NOMO-1 (cell line): Measurements from ENCODE around the gene SURF1.
"Not testable (repeated sequence)": the region's sequence is repeated elsewhere in the genome, so short reads cannot be mapped to it uniquely, and the experiment has no call there.

Experiments
- DNase-seq, 2 experiments: peaks; one replicate each; lab custom pipeline; 2025; ENCODE audit not compliant: unreplicated experiment in 2 of 2; lab: John Stamatoyannopoulos, UW

The SURF1 gene

DNA sequence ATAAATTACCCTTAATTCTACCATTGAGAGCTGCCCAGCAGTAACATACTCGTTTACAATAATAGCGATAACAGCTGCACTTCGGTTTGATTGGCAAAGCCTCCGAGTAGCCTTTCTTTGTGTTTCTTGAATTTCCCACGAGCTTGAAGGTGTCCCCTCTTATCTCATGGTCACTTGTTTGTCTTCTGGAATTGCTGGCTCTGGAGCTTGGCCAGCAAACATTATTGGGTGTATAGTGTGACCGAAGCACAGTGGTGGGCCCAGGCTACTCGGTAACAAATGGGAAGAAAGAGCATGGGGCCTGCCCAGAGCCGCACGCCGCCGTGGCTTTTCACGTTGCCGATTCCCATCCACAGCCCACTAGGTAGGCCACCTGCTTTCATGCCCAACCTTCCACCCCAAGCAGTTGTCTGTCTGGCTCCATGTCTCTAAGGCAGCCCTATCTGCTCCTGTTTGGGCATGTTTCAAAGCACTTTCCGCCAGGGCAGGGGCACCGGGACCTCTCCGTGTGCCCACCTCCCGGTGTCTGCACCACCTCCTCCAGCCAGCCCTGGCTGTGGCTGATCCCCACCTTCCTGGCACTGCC is 28.5 kb upstream of the SURF1 start:
- DNase-seq, result no peak

DNA sequence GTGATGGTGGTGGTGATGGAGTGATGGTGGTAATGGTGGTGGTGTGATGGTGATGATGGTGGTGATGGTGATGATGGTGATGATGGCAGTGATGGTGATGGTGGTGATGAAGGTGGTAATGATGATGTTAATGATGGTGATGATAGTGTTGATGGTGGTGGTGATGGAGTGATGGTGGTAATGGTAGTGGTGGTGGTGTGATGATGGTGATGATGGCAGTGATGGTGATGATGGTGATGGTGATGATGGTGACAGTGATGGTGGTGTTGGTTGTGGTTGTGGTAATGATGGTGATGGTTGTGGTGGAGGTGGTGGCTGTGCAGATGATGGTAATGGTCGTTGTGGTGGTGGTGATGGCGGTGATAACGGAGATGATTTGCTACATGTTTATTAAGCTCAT is 27.2 kb upstream of the SURF1 start:
- DNase-seq, result no peak

DNA sequence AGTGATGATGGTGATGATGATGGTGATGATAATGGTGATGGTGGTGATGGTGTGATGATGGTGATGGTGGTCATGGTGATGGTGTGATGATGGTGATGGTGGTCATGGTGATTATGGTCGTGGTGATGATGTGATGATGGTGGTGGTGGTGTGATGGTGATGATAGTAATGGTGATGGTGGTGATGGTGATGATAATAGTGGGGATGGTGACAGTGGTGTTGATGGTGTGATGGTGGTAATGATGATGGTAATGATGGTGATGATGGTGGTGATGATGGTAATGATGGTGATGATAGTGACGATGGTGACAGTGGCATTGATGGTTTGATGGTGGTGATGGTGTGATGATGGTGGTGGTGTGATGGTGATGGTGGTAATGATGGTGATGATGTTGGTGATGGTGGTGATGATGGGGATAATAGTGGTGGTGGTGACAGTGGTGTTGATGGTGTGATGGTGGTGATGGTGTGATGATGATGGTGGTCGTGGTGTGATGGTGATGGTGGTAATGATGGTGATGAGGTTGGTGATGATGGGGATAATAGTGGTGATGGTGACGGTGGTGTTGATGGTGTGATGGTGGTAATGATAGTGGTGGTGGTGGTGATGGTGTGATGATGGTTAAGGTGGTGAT is 26.3 kb upstream of the SURF1 start:
- no peak for DNase-seq

DNA sequence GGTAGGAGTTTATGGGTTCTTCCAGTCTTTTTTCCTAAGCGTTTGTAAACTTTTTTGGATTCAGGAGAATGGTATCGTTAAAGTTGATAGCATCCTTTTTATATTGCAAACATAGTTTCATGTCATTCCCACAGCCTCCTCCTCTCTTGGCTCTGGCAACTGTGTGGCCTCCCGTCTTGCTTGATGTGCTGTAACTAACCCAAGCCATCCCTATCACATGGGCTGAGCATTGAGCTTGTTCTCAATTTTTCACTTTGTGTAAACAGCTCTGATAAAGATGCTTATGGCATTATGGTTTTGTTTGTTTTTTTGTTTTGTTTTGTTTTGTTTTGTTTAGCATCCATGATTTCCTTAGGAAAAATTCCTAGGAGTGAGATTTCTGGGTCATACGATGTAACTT is 24.4 kb upstream of the SURF1 start:
- no peak for DNase-seq

DNA sequence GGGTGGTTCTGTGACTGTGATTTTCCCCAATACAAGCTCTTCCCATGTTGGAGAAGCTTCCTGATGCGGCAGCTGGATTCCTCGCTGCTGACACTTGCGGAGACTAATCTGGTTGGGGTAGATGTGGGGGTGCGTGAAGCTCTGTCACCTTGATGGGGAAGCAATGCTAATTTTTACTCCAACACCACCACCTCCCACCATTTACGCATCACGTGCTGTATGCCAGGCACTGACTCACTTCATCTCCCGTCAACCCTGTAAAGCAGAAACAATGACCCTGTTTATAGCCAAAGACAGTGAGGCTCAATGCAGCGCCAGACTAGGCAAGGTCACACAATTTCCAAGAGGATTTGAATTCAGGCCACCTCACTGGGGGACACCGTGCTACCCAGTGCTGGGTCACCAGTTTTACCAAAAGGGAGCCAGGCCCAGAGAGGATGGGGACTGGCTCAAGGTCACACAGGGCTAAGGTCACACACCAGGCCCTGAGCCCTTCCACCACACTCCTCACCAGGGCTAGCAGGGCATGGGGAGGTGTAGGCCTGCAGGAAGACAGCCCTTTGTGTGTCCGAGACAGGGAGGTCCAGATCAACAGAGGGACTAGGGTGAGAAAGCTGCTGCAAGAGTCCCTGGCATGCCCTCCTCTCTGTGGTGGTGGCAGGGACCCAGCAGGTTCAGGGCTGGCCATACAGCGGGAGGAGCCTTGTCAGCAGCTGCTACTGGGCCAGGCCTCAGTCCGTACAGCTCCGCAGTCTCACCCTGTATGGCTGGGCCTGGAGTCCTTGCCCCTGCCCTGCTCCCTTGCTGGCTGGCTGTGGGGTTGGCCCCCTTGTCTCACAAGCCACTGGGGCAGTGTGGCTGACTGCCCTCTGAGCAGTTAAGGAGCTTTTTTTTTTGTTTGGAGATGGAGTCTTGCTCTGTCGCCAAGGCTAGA is 23.1 kb upstream of the SURF1 start:
- no peak for DNase-seq

DNA sequence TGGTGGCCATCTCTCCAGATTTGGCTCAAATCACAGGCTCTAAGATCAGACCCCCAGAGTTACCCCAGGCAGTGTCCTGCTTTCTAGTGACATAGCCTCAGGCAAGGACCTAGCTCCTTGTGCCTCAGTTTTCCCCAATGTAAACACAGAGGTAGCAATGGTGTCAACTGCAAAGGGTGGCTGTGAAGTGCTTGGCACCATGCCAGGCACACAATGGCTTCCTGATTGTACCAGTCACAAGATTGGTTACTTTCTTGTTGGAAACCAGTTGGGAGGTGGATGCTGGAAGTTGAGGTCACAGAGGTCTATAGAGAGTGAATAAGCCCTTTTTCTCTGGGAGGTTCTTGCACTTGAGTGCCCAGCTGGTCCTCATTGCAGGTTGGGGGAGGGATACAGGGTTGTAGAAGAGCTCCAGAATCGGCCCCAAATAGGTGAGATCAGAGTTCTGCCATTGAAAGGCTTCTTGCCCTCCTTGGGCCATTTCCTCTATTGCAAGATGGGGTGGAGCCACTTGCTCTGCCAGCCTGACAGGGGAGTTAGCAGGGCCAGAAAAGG is 22.2 kb upstream of the SURF1 start:
- DNase-seq, result no peak

DNA sequence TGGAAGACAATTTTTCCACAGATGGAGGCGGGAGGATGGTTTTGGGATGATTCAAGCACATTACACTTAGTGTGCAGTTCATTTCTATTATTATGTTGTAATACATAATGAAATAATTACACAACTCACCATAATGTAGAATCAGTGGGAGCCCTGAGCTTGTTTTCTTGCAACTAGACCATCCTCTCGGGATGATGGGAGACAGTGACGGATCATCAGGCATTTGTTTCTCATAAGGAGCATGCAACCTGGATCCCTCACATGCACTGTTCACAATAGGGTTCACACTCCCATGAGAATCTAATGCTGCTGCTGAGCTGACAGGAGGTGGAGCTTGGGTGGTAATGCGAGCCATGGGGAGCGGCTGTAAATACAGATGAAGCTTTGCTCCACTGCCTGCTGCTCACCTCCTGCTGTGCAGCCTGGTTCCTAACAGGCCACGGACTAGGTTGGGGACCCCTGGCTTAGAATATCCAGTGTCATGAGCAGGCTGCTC is 21.5 kb upstream of the SURF1 start:
- DNase-seq, result no peak

DNA sequence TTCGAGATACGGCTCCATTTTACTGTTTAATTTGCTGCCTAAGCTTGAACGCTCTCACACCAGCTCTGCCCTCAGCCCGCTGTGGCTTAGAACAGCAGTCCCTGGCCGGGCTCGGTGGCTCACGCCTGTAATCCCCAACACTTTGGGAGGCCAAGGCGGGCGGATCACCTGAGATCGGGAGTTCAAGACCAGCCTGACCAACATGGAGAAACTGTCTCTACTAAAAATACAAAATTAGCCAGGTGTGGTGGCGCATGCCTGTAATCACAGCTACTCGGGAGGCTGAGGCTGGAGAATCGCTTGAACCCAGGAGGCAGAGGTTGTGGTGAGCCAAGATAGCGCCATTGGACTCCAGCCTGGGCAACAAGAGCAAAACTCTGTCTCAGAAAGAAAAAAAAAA is 21.0 kb upstream of the SURF1 start:
- not testable (repeated sequence) for DNase-seq

DNA sequence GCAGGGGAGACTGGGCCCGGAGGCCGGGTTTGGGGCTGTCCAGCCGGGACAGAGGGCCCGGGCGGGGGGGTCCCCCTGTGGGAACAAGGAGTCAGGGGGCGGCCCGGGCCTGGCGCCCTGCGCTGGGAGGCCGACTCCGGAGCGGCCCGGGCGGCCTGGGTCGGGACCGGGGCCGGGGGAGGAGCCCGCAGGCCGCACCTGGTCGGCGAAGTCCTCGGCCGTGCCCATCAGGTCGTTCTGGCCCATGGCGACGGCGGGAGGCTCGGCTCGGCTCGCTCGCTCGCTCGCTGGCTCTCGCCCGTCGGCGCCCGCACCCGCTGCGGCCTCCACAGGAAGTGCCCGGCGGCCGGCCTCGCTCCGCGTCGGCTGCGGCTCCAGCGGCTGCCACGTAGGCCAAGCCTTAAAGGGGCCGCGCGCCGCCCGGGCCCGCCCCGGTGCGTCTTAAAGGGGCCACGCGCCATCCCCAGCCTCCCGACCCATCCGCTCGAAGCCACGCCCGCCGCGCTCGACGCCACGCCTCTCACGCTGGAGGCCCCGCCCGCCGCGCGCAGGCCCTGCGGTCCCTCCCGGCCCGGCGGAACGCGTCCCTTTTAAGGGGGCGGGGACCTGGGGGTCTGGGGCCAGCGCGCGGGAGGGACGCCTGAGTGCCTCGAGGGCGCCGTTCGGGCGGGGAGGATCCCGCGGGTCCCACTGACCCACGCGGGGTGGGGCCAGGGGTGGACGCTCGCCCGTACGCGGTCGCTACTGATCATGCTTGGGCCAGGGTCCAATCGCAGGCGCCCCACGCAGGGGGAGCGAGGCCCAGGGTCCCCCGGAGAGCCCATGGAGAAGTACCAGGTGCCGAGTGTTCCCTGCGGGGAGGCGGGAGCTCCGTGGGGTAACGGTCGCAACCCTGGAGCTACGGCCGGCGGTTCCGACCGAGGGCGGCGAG is 19.7 kb upstream of the SURF1 start, which contains the start of the genes STKLD1 and SURF4:
STKLD1 (plus strand) TSS at position 643 of the 931 bp plus-strand sequence; CDS start at position 751, 108 bp downstream.
SURF4 (minus strand) TSS at position 337 of the 931 bp plus-strand sequence; CDS start at position 246, 91 bp downstream.
- DNase-seq, result peak; percentile 91 to 96

DNA sequence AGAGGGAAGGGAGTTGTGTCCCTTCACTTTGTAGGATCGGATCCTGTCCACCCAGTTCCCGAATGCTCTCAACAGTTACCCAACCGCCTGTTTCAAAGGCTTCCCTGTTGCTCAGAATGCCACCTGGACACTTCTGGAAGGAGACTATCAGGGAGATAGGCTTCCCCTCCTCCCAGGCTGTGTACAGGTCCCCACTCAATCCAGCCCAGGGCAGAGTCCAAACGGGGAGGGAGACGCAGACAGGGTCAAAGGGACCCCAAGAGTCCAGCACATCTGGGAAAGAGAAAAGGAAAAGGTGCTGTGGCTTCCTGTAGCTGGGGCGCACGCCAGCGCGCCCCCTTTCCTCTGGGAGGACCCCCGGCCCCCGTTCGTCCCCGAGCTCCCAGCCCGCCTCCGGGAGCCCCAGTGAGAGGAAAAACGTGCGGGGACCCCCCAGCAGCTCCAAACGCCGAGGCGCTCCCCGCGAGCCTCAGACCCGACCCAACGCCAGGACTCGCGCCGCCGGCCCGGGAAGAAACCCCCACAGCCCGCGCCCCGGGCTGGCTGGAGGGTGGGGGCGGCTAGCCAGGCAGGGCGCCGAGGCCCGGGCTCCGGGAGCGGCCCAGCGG is 18.9 kb upstream of the SURF1 start:
- peak in 1 of 2 experiments; percentile 47 for DNase-seq

DNA sequence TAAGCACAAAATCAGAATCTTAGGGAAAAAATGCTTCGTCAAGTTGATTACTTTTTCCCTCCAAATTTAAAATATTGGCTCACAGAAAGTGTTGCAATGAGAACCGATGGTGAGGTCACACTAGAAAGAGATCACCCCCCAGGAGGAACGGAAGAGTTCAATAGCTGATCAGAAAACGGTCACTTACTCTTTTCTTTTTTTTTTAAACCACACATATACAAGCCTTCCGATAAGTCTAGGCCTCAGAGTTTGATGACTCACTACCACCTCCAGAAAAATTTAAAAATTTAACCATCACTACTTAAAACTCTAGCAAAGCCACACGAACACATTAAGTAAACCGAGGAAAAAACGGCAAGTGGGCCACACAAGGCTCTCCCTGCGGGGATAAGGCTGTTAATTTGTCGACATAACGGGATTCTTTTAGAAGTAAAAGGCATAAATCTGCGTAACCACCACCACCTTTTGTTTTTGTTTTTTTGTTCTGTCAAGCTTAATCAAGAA is 18.4 kb upstream of the SURF1 start:
- DNase-seq, result peak; percentile 34 to 58

DNA sequence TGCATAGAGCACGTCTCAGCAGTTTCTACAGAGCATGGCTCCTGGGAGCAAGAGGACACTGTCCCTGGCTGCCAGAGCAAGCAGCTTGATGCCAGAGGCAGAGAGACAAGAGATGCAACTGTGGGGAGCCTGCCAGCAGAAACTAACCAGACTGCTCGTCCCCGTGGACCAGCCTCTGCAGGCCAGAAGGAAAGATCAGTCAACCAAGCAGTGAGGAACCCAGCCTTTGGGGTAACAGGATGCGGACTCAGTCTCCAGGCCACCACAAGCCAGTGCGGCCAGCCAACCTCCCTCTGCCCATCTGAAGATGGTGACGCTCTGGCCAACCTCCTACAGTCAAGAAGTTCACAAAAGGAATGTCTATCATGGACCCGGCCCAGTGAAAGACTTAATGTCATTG is 15.9 kb upstream of the SURF1 start:
- no peak for DNase-seq

DNA sequence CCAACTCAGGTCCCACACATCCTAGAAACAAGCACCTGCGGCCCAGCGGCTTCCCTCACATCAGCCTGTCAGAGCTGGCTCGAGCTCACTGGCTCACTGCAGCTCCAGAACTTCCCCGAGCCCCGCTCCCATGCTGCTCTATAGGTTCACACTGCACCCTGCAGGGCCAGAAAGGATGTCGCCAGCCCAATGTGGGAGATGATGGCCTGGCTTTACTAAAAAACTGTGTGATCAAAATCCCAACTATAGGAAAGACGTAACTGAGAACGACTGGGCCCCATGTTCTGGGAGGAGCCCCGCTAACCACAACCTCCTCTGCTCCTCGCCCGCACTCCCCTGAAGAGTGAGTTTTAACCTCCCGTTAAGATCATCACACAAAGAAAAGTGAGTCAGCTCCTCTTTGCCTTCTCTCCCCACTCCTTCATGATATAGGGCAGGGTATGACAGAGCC is 15.0 kb upstream of the SURF1 start:
- no peak for DNase-seq

DNA sequence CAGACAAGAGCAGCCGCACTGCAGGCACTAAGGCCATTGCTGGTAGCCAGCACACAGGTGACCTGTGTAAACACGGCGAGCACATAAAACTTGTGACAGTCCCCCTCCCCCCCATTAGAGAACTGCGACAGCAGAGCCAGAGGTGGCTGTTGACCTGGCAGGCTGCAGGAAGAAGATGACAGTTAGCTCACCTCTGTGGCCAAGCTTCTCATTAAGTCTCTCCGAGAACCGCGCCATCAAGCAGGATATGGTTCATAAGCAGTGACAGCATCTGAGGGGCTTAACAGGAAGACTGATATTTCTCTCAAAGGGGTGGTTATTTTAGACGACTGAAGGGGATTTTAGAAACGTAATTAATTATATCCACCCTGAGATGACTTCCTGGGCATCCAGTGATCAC is 14.4 kb upstream of the SURF1 start:
- no peak for DNase-seq

DNA sequence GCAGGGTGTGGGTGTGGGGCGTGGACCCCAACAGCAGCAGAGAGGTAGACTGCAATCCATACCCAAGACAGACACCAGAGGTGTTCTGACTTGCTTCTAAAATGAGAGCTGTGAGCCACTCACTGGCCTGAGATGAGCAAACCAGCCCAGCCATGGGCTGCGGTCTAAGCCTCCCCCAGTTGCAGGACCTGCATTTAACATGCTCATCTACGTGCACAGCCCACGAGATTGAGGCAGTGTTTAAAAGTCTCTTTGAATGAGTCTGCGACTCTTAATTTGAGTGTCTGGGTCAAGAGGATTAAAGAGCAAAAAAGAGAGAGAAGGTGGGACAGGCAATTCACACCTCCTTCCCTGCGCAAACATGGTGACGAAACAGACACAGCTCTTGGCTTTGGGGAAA is 13.6 kb upstream of the SURF1 start:
- no peak for DNase-seq

DNA sequence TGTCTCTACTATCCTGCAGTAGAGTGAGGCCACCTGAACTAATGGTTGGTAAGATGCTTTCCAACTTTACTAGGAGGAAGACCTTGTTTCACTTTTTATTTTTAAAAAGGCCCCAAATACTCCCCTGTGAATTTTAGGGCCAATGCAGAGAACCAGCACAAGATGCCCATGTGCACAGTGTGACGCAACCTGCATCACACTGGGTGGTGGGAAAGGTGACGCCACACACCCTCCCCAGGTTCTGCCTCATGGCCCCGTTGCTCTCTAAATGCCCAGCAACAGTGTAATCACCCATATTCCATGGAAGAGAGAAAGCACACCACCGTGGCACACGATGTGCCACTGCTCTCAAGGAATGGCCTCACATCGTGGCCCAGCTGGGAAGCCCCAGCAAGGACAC is 13.1 kb upstream of the SURF1 start:
- no peak for DNase-seq

DNA sequence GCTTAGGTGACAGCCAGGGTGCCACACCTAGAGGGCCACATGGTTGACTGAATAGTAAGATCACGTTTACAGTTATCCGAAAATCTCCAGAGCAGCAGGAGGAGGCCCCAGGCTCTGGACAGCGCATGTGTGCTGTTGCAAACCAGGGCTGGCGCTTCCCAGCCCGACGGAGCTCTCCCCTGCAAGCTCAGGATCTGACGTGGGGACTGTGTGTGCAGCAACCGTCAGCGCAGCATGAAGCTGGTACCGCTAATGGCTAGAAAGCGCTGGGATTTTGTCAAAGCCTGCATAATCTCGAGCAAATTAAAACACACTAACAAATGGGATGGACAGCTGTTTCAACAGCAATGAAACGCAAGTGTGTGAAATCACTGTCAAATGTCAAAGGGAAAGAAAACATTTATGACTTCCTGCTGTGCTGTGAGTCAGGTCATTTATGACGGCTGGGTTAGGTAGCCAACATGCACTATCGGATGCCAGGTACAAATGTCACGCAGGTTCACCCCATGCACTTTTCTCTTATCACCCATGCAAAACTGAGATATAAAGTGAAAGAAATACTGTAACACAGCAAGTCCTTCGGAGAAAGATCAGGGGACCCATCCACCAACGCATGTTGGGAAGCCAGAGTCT is 12.1 kb upstream of the SURF1 start:
- DNase-seq, result no peak

DNA sequence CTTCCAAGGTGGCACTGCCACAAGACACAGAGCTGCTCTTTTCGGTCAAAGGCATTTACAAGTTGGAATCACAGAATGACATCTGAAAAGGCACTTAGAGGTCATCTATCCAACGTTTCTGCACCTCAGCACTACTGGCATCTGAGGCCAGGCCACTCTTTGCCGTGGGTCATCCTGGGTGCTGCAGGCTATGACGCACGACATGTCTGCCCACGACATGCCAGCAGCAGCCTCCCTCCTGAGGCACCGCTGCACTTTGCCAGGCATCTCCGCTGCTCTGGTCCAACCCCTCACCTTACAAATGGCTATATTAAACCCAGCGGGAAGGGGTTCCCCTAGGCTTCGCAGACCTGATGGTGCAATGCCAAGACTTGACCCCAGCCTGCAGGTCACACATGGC is 11.5 kb upstream of the SURF1 start:
- no peak for DNase-seq

DNA sequence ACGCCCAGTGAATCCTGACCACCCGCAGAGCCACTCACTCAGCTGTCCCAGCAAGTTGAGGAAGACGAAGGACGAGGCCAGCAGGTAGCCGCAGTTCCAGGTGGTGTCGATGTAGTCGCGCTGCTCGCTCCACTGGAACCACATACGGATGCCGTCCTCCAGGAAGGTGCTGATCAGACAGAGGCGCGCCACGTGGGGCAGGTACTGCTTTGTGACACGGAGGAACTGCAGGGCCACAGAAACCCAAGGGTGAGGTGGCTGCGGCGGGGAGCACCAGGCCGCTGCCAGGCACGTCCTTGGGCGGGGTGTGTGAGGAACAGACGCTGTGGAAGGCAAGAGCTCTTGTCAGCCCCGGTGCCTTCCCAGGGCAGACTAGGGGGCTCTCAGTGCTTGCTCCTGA is 10.9 kb upstream of the SURF1 start:
- no peak for DNase-seq
